Stimulated activated naive CD8-positive, alpha-beta T cell treated with anti-CD3 and anti-CD28 coated beads, Interleukin-15, Interleukin-2, amounts not matched to agents 100 U/mL and 50 U/mL, for 24 hours (primary cell): ENCODE results near the gene CARM1.
"Not testable (repeated sequence)": the region's sequence is repeated elsewhere in the genome, so short reads cannot be mapped to it uniquely, and the experiment has no call there.

ENCODE experiments used
- ATAC-seq: fragments of 150-1000 bp; cut with Tn5 transposase; one replicate; pipeline ENCODE4 v1.10.0; 2021
- DNase-seq: peaks from one replicate; pipeline ENCODE4 v3.0.0; 2021

CARM1 gene

GRCh38 chr19:10846500-10847202, 24.7 kb upstream of the CARM1 start:
- DNase-seq (no peak), ATAC-seq (no peak)

GRCh38 chr19:10848230-10848856, 23.0 kb upstream of the CARM1 start, which contains the start of gene C19orf38:
TSS of gene C19orf38 (plus strand) at chr19:10848415. CDS start at chr19:10848509, 94 bp downstream.
- ATAC-seq (peak; percentile 57), DNase-seq (peak; percentile 28)

GRCh38 chr19:10850631-10851030, 20.7 kb upstream of the CARM1 start:
- DNase-seq (no peak), ATAC-seq (no peak)

GRCh38 chr19:10852098-10852800, 19.1 kb upstream of the CARM1 start:
- DNase-seq, result no peak
- ATAC-seq, result no peak

- DNase-seq (no peak), ATAC-seq (no peak)
Measured at GRCh38 chr19:10852941-10853340, 18.4 kb upstream of the CARM1 start.

GRCh38 chr19:10854350-10855089, 16.8 kb upstream of the CARM1 start:
- ATAC-seq (no peak), DNase-seq (no peak)

- DNase-seq (peak; percentile 43), ATAC-seq (no peak)
Measured at GRCh38 chr19:10855879-10856522, 15.4 kb upstream of the CARM1 start.

GRCh38 chr19:10856899-10857298, 14.5 kb upstream of the CARM1 start:
- not testable (repeated sequence) for DNase-seq, ATAC-seq

GRCh38 chr19:10858204-10858828, 13.0 kb upstream of the CARM1 start:
- DNase-seq, result peak; percentile 72
- peak; percentile 40 for ATAC-seq

GRCh38 chr19:10861103-10861651, 10.2 kb upstream of the CARM1 start:
- DNase-seq (peak; percentile 52), ATAC-seq (no peak)

GRCh38 chr19:10862561-10863106, 8.7 kb upstream of the CARM1 start:
- DNase-seq, result no peak
- ATAC-seq, result no peak

- DNase-seq, result no peak
- no peak for ATAC-seq
Measured at GRCh38 chr19:10863107-10863717, 8.1 kb upstream of the CARM1 start.

- DNase-seq, result peak; percentile 89
- peak; percentile 88 for ATAC-seq
Measured at GRCh38 chr19:10864538-10864899, 6.8 kb upstream of the CARM1 start.

GRCh38 chr19:10866495-10866894, 4.9 kb upstream of the CARM1 start:
- ATAC-seq (no peak), DNase-seq (no peak)

- ATAC-seq, result no peak
- no peak for DNase-seq
Measured at GRCh38 chr19:10868872-10869547, 2.3 kb upstream of the CARM1 start.

- DNase-seq, ATAC-seq: not testable (repeated sequence)
Measured at GRCh38 chr19:10869872-10870311, 1.5 kb upstream of the CARM1 start.

- ATAC-seq (no peak), DNase-seq (no peak)
Measured at GRCh38 chr19:10870501-10870954, 825 bp upstream of the CARM1 start.

- DNase-seq, result peak; percentile 51
Measured at GRCh38 chr19:10871711-10872545, 575 bp downstream of the CARM1 start.

More at GRCh38 chr19:10871711-10872545, 575 bp downstream of the CARM1 start:
- ATAC-seq, result no peak
